Esophagus squamous epithelium (tissue), 5 donors: ENCODE results near the gene EHD3. TPM values are rescaled to one million over a fixed set of nuclear protein-coding genes. Genes with fewer than 3 reads are reported as not detected.

ENCODE experiments used
- DNase-seq: peaks from one replicate; lab custom pipeline; 2025; lab: John Stamatoyannopoulos, UW
- H3K27ac ChIP-seq, 4 donors: fragments of 200-600 bp; sonication (generic); one replicate each; pipeline ENCODE4 v1.5.1; 2016 to 2019; ENCODE audit warnings: mild to moderate bottlenecking in 1 of 4
- H3K27me3 ChIP-seq, 4 donors: fragments of 200-600 bp; sonication (generic); 1 replicate in 3 of 4; 2 replicates in 1 of 4; pipeline versions ENCODE4 v1.5.1 to v1.6.0; 2017 to 2021; ENCODE audit warnings: antibody characterized with exemption in 1 of 4
- H3K36me3 ChIP-seq, 3 donors: fragments of 200-600 bp; sonication (generic); one replicate each; pipeline ENCODE4 v1.5.1; 2016 to 2019
- H3K4me1 ChIP-seq, 3 donors: fragments of 200-600 bp; sonication (generic); one replicate each; pipeline ENCODE4 v1.5.1; 2017 to 2019
- H3K4me3 ChIP-seq, 4 donors: fragments of 200-600 bp; sonication (generic); 1 replicate in 3 of 4; 2 replicates in 1 of 4; pipeline ENCODE4 v1.5.1; 2016 to 2019; ENCODE audit warnings: mild to moderate bottlenecking in 2 of 4, moderate library complexity in 1 of 4
- H3K9me3 ChIP-seq, 3 donors: fragments of 200-600 bp; sonication (generic); one replicate each; pipeline ENCODE4 v1.5.1; 2016 to 2019
- CTCF ChIP-seq, 6 experiments: fragments of 450-650 bp in 4 of 6; fragments of 200-600 bp in 2 of 6; sonication (generic) in 2 of 6; IDR thresholded peaks; one replicate each; pipeline ENCODE4 v1.5.1; 2016 to 2019; ENCODE audit warnings: antibody characterized with exemption in 6 of 6, mild to moderate bottlenecking in 4 of 6, moderate library complexity in 4 of 6
- POLR2A ChIP-seq, 4 donors: fragments of 450-650 bp; IDR thresholded peaks; one replicate each; pipeline ENCODE4 v1.6.1; 2017; ENCODE audit warnings: antibody characterized with exemption in 4 of 4, mild to moderate bottlenecking in 4 of 4, moderate library complexity in 3 of 4
- WGBS, 2 donors: methylation state at CpG; one replicate each; pipeline ENCODE4 v1.1.5; 2018; 5-methylcytosine and 5-hydroxymethylcytosine counted together
- intact Hi-C: fragments of 100-400 bp; cut with DNase I; formaldehyde crosslinking; loops from one replicate; pipeline ENCODE4 v1.15.0; 2022
- total RNA-seq, 4 donors: library from RNA; depleted of rRNA; stranded (reverse); fragments of >200 nt; gene quantifications; one replicate each; pipeline ENCODE4 v1.1.0, GENCODE V29; 2016
- donor health status: DM: yes; HTN: yes; CAD: no.

The EHD3 gene
- total RNA-seq, 4 donors from 2014 or later, result 22.6 to 54.5 (median 38.1) TPM

GRCh38 chr2:31302940-31303563 is 69.1 kb downstream of the EHD3 start:
- Histone ChIP-seq H3K27ac (peak overlapping the region; percentile 74 to 86 (median 79)), H3K27me3 (no peaks in the 10 kb centered on the region), H3K4me3 (no peak overlapping the region), H3K36me3 (no peaks in the 10 kb centered on the region), H3K9me3 (no peaks in the 10 kb centered on the region), H3K4me1 (peaks cover 7 to 41% (median 13%) of the 10 kb centered on the region in 3 donors)
- intact Hi-C loops, result no loop called here
- TF ChIP-seq CTCF (IDR thresholded peaks at IDR 0.05), result no peak
- TF ChIP-seq POLR2A (IDR thresholded peaks at IDR 0.05), result no peak
- 41 to 42% methylated on average over 8 of the region's 9 CpGs for WGBS, 2 donors
- DNase-seq, result no peak

- Histone ChIP-seq H3K4me1 (peaks cover 4 to 37% (median 13%) of the 10 kb centered on the region in 3 donors), H3K4me3 (no peak overlapping the region), H3K27me3 (no peaks in the 10 kb centered on the region), H3K27ac (no peak overlapping the region), H3K9me3 (peaks cover 0 to 1% (median 0%) of the 10 kb centered on the region in 3 donors), H3K36me3 (no peaks in the 10 kb centered on the region)
- intact Hi-C loops, result no loop called here
- WGBS, 2 donors, result 67% methylated on average over 1 of the region's 2 CpGs
- no peak for DNase-seq
- TF ChIP-seq POLR2A (IDR thresholded peaks at IDR 0.05), result no peak
- TF ChIP-seq CTCF (IDR thresholded peaks at IDR 0.05), result no peak
Observed at GRCh38 chr2:31304816-31305215, 70.9 kb downstream of the EHD3 start.

- H3K9me3 ChIP-seq, result peaks cover 0 to 4% (median 0%) of the 10 kb centered on the region in 3 donors
- H3K27ac ChIP-seq, result peak overlapping the region in 3 of 4 donors; percentile 60 to 76 (median 68)
- H3K27me3 ChIP-seq, result no peaks in the 10 kb centered on the region
- no peak for TF ChIP-seq POLR2A (IDR thresholded peaks at IDR 0.05)
- no peak for TF ChIP-seq CTCF (IDR thresholded peaks at IDR 0.05)
- no peak overlapping the region for H3K4me3 ChIP-seq
- DNase-seq, result no peak
- peaks cover 0 to 26% (median 0%) of the 10 kb centered on the region in 3 donors for H3K4me1 ChIP-seq
- no peaks in the 10 kb centered on the region for H3K36me3 ChIP-seq
- 41 to 77% methylated on average over 2 to 3 of the region's 3 CpGs for WGBS, 2 donors
- intact Hi-C loops, result no loop called here
Observed at GRCh38 chr2:31312898-31313297, 78.9 kb downstream of the EHD3 start.

- no peak for DNase-seq
- no peaks in the 10 kb centered on the region for H3K27me3 ChIP-seq
- peak overlapping the region in 3 of 4 donors; percentile 60 to 76 (median 68) for H3K27ac ChIP-seq
- 67 to 95% methylated on average over 2 of the region's 2 CpGs for WGBS, 2 donors
- TF ChIP-seq CTCF (IDR thresholded peaks at IDR 0.05) (no peak), POLR2A (IDR thresholded peaks at IDR 0.05) (no peak)
- peaks cover 0 to 4% (median 0%) of the 10 kb centered on the region in 3 donors for H3K9me3 ChIP-seq
- H3K4me3 ChIP-seq, result no peak overlapping the region
- peaks cover 6 to 44% (median 8%) of the 10 kb centered on the region in 3 donors for H3K4me1 ChIP-seq
- no peaks in the 10 kb centered on the region for H3K36me3 ChIP-seq
- intact Hi-C loops, result no loop called here
Observed at GRCh38 chr2:31314761-31315160, 80.8 kb downstream of the EHD3 start.

GRCh38 chr2:31317396-31317795 is 83.4 kb downstream of the EHD3 start:
- intact Hi-C loops, result no loop called here
- Histone ChIP-seq H3K4me1 (peaks cover 6 to 41% (median 9%) of the 10 kb centered on the region in 3 donors), H3K27me3 (no peaks in the 10 kb centered on the region), H3K27ac (no peak overlapping the region), H3K4me3 (no peak overlapping the region), H3K36me3 (no peaks in the 10 kb centered on the region), H3K9me3 (no peaks in the 10 kb centered on the region)
- WGBS, 2 donors, result 53 to 61% methylated on average over 3 of the region's 3 CpGs
- no peak for TF ChIP-seq CTCF (IDR thresholded peaks at IDR 0.05)
- TF ChIP-seq POLR2A (IDR thresholded peaks at IDR 0.05), result no peak
- no peak for DNase-seq
